GM18520 (cell line): ENCODE results near the gene PDZD4.

Source experiments
- ATAC-seq: cut with Tn5 transposase; IDR thresholded peaks from one replicate; pipeline ENCODE4 v1.9.1; 2021; ENCODE audit not compliant: unreplicated experiment

Gene PDZD4

GRCh38 chrX:153829799-153830639 lies at the start of gene PDZD4:
PDZD4 (minus strand) TSS chrX:153830544; CDS start chrX:153830298, 246 bp downstream.
- ATAC-seq, result no peak

- ATAC-seq, result no peak
Measured at GRCh38 chrX:153879741-153880439, 49.5 kb upstream of the PDZD4 start.

GRCh38 chrX:153878969-153879653 lies 48.8 kb upstream of the PDZD4 start:
- no peak for ATAC-seq

- ATAC-seq, result no peak
Measured at GRCh38 chrX:153878345-153878744, 48.0 kb upstream of the PDZD4 start.

GRCh38 chrX:153877571-153878261 lies 47.4 kb upstream of the PDZD4 start:
- ATAC-seq, result no peak

GRCh38 chrX:153876112-153876491 lies 45.8 kb upstream of the PDZD4 start:
- ATAC-seq, result no peak

GRCh38 chrX:153875391-153876111 lies 45.2 kb upstream of the PDZD4 start:
- no peak for ATAC-seq

GRCh38 chrX:153874366-153875125 lies 44.2 kb upstream of the PDZD4 start:
- ATAC-seq, result no peak

- ATAC-seq, result no peak
Measured at GRCh38 chrX:153874085-153874365, 43.7 kb upstream of the PDZD4 start.

GRCh38 chrX:153873282-153874084 lies 43.1 kb upstream of the PDZD4 start:
- no peak for ATAC-seq

GRCh38 chrX:153871946-153872878 lies 41.9 kb upstream of the PDZD4 start:
- ATAC-seq, result no peak

GRCh38 chrX:153871451-153871850 lies 41.1 kb upstream of the PDZD4 start:
- no peak for ATAC-seq

- no peak for ATAC-seq
Measured at GRCh38 chrX:153870791-153871360, 40.5 kb upstream of the PDZD4 start.

- no peak for ATAC-seq
Measured at GRCh38 chrX:153870288-153870690, 39.9 kb upstream of the PDZD4 start.

GRCh38 chrX:153869473-153870287 lies 39.3 kb upstream of the PDZD4 start:
- ATAC-seq, result no peak

- ATAC-seq, result no peak
Measured at GRCh38 chrX:153868576-153869472, 38.5 kb upstream of the PDZD4 start.
